Measurements from ENCODE around the gene CRYBG3.

Gene CRYBG3

DNA sequence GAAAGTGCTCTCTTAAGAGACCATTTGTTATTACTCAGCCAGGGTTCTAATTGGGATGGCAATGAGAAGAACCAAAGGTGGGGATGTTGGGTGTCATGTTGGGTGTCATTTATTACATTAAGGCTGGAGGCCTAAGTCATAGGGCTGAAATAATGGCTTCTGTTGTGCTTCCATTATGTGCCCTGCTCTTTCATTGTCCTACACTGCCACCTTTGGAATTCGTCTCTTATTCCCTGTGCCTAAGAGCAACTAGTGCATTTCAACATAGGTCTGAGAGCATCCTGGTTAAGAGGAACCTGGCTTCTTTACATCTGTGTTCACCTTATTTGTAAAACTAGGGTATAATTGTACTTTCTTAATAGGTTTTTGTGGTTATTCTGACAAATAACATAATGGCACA, 118.2 kb downstream of the CRYBG3 start:
- Histone ChIP-seq H3K36me3 (ENCODE audit: control insufficient read depth, insufficient read depth, low read length) (peaks cover 17% of the 10 kb centered on the region), H3K27ac (ENCODE audit: low read depth, low read length, severe bottlenecking) (no peak overlapping the region), H3K9me3 (ENCODE audit: control insufficient read depth, low read length) (no peaks in the 10 kb centered on the region), H3K4me3 (ENCODE audit: extremely low read depth, insufficient read depth, low read length, poor library complexity, severe bottlenecking) (no peak overlapping the region), H3K4me1 (ENCODE audit: control insufficient read depth, insufficient read depth, low read length, poor library complexity, severe bottlenecking) (no peaks in the 10 kb centered on the region)
- WGBS, 2 experiments (ENCODE audit: insufficient coverage in 2 of 2) = 50 to 80% methylated on average over 1 of the region's 1 CpG

- H3K36me3 ChIP-seq (ENCODE audit: control insufficient read depth, insufficient read depth, low read length) = peaks cover 18% of the 10 kb centered on the region
- no peak overlapping the region for H3K27ac ChIP-seq (ENCODE audit: low read depth, low read length, severe bottlenecking)
- 100% methylated on average over 1 of the region's 4 CpGs; no CpG with 5 or more reads in 1 of the 2 experiments for WGBS, 2 experiments (ENCODE audit: insufficient coverage in 2 of 2)
- H3K4me3 ChIP-seq (ENCODE audit: extremely low read depth, insufficient read depth, low read length, poor library complexity, severe bottlenecking) = no peak overlapping the region
- no peaks in the 10 kb centered on the region for H3K4me1 ChIP-seq (ENCODE audit: control insufficient read depth, insufficient read depth, low read length, poor library complexity, severe bottlenecking)
- H3K9me3 ChIP-seq (ENCODE audit: control insufficient read depth, low read length) = no peaks in the 10 kb centered on the region
Observed at GRCh38 chr3:97942801-97943546, 121.2 kb downstream of the CRYBG3 start.

DNA sequence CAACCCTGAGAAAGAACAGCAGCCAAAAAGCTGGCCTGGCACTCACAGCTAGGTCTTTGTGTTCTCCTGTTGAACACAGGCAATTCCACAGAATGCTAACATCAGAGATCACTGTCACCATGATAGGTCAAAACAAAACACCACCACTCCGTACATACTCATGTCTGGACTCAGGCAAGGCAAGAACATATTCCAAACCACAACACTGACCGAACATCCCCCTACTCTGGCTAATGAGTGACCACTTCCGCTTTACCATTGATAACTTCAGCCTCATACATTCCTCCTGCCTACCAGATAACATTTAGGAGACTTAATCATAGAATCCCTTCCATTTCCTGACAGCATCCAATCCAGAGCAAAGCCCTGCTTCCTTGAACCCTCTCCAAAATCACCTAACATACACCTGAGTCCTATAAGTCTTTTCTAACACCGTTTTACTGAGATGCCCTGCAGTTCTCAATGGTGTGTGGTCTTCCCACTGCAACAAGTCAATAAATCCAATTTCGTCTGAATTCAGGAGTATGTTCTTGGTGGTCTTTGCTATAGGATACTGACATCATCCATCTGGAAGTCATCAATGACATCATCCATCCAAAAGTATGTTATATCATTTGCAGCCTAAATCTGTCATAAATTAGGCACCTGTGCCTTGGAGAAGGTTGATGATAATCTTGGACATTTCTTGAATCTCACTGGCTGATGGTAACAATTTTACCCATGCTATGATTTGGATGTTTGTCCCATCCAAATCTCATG, 126.7 kb downstream of the CRYBG3 start:
- Histone ChIP-seq H3K27ac (ENCODE audit: low read depth, low read length, severe bottlenecking) (no peak overlapping the region), H3K9me3 (ENCODE audit: control insufficient read depth, low read length) (no peaks in the 10 kb centered on the region), H3K4me3 (ENCODE audit: extremely low read depth, insufficient read depth, low read length, poor library complexity, severe bottlenecking) (no peak overlapping the region), H3K4me1 (ENCODE audit: control insufficient read depth, insufficient read depth, low read length, poor library complexity, severe bottlenecking) (no peaks in the 10 kb centered on the region), H3K36me3 (ENCODE audit: control insufficient read depth, insufficient read depth, low read length) (peaks cover 49% of the 10 kb centered on the region)
- 94 to 97% methylated on average over 3 of the region's 5 CpGs for WGBS, 2 experiments (ENCODE audit: insufficient coverage in 2 of 2)

DNA sequence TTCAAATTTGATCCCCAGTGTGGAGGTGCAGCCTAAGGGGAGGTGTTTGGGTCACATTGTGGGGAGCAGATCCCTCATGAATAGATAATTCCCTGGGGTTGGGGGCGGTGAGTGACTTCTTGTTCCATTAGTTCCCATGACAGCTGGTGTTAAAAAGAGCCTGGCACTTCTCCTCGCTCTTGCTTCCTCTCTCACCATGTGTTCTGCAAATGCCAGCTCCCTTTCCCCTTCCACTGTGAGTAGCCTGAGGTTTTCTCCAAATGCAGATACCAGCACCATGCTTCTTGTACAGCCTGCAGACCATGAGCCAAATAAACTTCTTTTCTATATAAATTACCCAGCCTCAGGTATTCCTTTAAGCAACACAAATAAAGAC, 127.3 kb downstream of the CRYBG3 start:
- Histone ChIP-seq H3K9me3 (ENCODE audit: control insufficient read depth, low read length) (no peaks in the 10 kb centered on the region), H3K4me1 (ENCODE audit: control insufficient read depth, insufficient read depth, low read length, poor library complexity, severe bottlenecking) (no peaks in the 10 kb centered on the region), H3K36me3 (ENCODE audit: control insufficient read depth, insufficient read depth, low read length) (peaks cover 51% of the 10 kb centered on the region), H3K4me3 (ENCODE audit: extremely low read depth, insufficient read depth, low read length, poor library complexity, severe bottlenecking) (no peak overlapping the region), H3K27ac (ENCODE audit: low read depth, low read length, severe bottlenecking) (no peak overlapping the region)
- WGBS, 2 experiments (ENCODE audit: insufficient coverage in 2 of 2) = 85 to 92% methylated on average over 2 of the region's 2 CpGs

- no peak overlapping the region for H3K27ac ChIP-seq (ENCODE audit: low read depth, low read length, severe bottlenecking)
- H3K9me3 ChIP-seq (ENCODE audit: control insufficient read depth, low read length) = no peaks in the 10 kb centered on the region
- H3K4me1 ChIP-seq (ENCODE audit: control insufficient read depth, insufficient read depth, low read length, poor library complexity, severe bottlenecking) = no peaks in the 10 kb centered on the region
- H3K4me3 ChIP-seq (ENCODE audit: extremely low read depth, insufficient read depth, low read length, poor library complexity, severe bottlenecking) = no peak overlapping the region
- WGBS, 2 experiments (ENCODE audit: insufficient coverage in 2 of 2) = 79 to 83% methylated on average over 4 to 5 of the region's 5 CpGs
- H3K36me3 ChIP-seq (ENCODE audit: control insufficient read depth, insufficient read depth, low read length) = peaks cover 57% of the 10 kb centered on the region
Observed at GRCh38 chr3:97949743-97950142, 127.9 kb downstream of the CRYBG3 start.

DNA sequence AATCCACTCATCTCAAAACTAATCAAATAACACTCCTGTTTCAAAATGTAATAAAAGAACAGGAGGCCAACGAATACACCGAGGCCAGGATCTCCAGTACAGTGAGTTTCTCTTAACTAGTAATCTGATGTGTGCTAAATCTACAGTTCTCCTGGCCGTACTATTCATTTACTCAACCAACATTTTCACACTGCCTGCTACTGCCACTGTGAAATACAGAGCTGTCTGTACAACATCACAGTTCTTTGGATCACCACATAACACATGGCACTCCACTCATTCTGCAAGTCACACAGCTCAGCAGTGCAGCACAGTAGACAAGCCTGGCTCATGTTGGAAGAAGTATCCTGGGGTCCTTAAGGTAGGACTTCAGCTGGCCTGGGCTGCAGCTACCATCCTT, 128.5 kb downstream of the CRYBG3 start:
- H3K36me3 ChIP-seq (ENCODE audit: control insufficient read depth, insufficient read depth, low read length) = peaks cover 58% of the 10 kb centered on the region
- no peak overlapping the region for H3K4me3 ChIP-seq (ENCODE audit: extremely low read depth, insufficient read depth, low read length, poor library complexity, severe bottlenecking)
- H3K9me3 ChIP-seq (ENCODE audit: control insufficient read depth, low read length) = no peaks in the 10 kb centered on the region
- no peak overlapping the region for H3K27ac ChIP-seq (ENCODE audit: low read depth, low read length, severe bottlenecking)
- H3K4me1 ChIP-seq (ENCODE audit: control insufficient read depth, insufficient read depth, low read length, poor library complexity, severe bottlenecking) = no peaks in the 10 kb centered on the region
- WGBS, 2 experiments (ENCODE audit: insufficient coverage in 2 of 2) = no CpG with 5 or more reads among the region's 3 CpGs

DNA sequence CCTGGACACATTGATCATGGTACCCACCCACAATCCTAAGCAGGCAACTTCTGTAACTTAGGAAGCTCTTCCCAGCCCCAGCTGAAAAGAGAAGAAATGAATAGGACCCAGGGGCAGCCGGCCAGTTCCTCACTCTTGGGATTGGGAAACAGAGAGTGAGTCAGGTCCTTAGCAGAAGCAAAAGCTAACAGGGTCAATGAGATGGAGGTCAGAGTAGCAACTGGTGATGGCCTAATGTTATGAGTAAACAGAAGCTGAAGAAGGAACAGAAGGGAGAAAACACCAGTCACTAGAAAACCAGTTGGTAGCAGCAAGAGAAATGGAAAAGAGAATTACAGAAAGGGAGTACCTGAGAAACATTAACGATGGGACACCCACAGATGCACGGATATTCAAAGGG, 130.5 kb downstream of the CRYBG3 start:
- 92 to 93% methylated on average over 3 of the region's 3 CpGs for WGBS, 2 experiments (ENCODE audit: insufficient coverage in 2 of 2)
- peaks cover 58% of the 10 kb centered on the region for H3K36me3 ChIP-seq (ENCODE audit: control insufficient read depth, insufficient read depth, low read length)
- no peaks in the 10 kb centered on the region for H3K9me3 ChIP-seq (ENCODE audit: control insufficient read depth, low read length)
- no peak overlapping the region for H3K27ac ChIP-seq (ENCODE audit: low read depth, low read length, severe bottlenecking)
- H3K4me3 ChIP-seq (ENCODE audit: extremely low read depth, insufficient read depth, low read length, poor library complexity, severe bottlenecking) = no peak overlapping the region
- no peaks in the 10 kb centered on the region for H3K4me1 ChIP-seq (ENCODE audit: control insufficient read depth, insufficient read depth, low read length, poor library complexity, severe bottlenecking)

- no peaks in the 10 kb centered on the region for H3K4me1 ChIP-seq (ENCODE audit: control insufficient read depth, insufficient read depth, low read length, poor library complexity, severe bottlenecking)
- no peak overlapping the region for H3K27ac ChIP-seq (ENCODE audit: low read depth, low read length, severe bottlenecking)
- H3K4me3 ChIP-seq (ENCODE audit: extremely low read depth, insufficient read depth, low read length, poor library complexity, severe bottlenecking) = no peak overlapping the region
- H3K36me3 ChIP-seq (ENCODE audit: control insufficient read depth, insufficient read depth, low read length) = peaks cover 58% of the 10 kb centered on the region
- 100% methylated on average over 1 of the region's 1 CpG for WGBS, 2 experiments (ENCODE audit: insufficient coverage in 2 of 2)
- no peaks in the 10 kb centered on the region for H3K9me3 ChIP-seq (ENCODE audit: control insufficient read depth, low read length)
Observed at GRCh38 chr3:97952872-97953271, 131.1 kb downstream of the CRYBG3 start.

DNA sequence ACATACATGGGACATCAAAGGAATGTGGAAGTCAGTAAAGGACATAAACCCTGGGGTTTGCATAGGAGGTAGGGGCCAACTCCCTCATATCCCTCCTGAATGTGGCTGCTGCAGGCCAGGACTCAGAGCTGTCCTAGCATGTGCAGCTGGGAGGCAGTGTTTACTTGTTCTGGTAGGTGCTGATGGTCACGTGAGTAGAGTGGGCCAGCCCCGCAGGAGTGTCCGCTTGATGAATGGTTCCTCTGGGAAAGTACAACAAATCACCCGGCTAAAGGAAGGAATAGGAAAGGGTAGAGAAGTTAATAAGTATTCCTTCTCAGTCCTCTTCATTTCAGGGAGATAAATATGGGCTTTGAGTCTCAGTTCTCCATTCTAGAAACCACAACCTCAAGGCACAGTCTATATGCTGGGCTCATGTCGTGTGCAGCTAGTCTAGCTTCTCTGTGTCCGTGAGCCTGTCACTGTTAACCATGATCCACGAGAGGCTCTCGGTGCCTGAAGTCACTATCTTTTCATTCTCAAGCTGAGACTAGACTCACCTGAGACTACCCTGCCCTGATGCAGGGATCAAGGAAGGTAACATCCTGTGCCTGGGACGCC, 132.5 kb downstream of the CRYBG3 start:
- Histone ChIP-seq H3K4me1 (ENCODE audit: control insufficient read depth, insufficient read depth, low read length, poor library complexity, severe bottlenecking) (no peaks in the 10 kb centered on the region), H3K36me3 (ENCODE audit: control insufficient read depth, insufficient read depth, low read length) (peaks cover 51% of the 10 kb centered on the region), H3K9me3 (ENCODE audit: control insufficient read depth, low read length) (no peaks in the 10 kb centered on the region), H3K4me3 (ENCODE audit: extremely low read depth, insufficient read depth, low read length, poor library complexity, severe bottlenecking) (no peak overlapping the region), H3K27ac (ENCODE audit: low read depth, low read length, severe bottlenecking) (no peak overlapping the region)
- 91 to 96% methylated on average over 6 to 7 of the region's 9 CpGs for WGBS, 2 experiments (ENCODE audit: insufficient coverage in 2 of 2)

- no CpG with 5 or more reads among the region's 3 CpGs for WGBS, 2 experiments (ENCODE audit: insufficient coverage in 2 of 2)
- Histone ChIP-seq H3K4me1 (ENCODE audit: control insufficient read depth, insufficient read depth, low read length, poor library complexity, severe bottlenecking) (no peaks in the 10 kb centered on the region), H3K9me3 (ENCODE audit: control insufficient read depth, low read length) (no peaks in the 10 kb centered on the region), H3K27ac (ENCODE audit: low read depth, low read length, severe bottlenecking) (no peak overlapping the region), H3K36me3 (ENCODE audit: control insufficient read depth, insufficient read depth, low read length) (peaks cover 36% of the 10 kb centered on the region), H3K4me3 (ENCODE audit: extremely low read depth, insufficient read depth, low read length, poor library complexity, severe bottlenecking) (no peak overlapping the region)
Observed at GRCh38 chr3:97956051-97956450, 134.2 kb downstream of the CRYBG3 start.
